ENCODE results near the gene IFI44L.

Gene IFI44L

DNA sequence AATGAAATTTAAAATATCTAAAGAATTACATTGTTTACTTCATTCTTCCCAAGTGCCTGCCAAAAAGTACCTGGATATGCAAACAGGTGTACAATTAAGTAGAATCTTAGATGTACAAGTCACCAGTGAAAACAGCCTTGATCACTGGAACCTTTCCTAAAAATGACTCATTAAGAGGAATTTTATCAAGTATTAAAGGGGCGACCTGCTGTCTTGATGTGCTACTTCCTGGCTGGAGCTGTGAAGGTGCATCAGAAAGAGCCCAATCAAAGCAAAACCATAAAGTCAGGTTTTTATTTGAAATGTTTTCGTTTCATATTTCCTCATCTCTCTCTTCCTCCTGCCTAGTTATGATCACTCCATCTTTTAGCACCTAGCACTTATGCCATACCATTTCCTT, 62.8 kb downstream of the IFI44L start:
- TF ChIP-seq, protein P1, sequence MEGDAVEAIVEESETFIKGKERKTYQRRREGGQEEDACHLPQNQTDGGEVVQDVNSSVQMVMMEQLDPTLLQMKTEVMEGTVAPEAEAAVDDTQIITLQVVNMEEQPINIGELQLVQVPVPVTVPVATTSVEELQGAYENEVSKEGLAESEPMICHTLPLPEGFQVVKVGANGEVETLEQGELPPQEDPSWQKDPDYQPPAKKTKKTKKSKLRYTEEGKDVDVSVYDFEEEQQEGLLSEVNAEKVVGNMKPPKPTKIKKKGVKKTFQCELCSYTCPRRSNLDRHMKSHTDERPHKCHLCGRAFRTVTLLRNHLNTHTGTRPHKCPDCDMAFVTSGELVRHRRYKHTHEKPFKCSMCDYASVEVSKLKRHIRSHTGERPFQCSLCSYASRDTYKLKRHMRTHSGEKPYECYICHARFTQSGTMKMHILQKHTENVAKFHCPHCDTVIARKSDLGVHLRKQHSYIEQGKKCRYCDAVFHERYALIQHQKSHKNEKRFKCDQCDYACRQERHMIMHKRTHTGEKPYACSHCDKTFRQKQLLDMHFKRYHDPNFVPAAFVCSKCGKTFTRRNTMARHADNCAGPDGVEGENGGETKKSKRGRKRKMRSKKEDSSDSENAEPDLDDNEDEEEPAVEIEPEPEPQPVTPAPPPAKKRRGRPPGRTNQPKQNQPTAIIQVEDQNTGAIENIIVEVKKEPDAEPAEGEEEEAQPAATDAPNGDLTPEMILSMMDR (IDR thresholded peaks at IDR 0.05; ENCODE audit: low read depth, low read length): no peak
- no peak for TF ChIP-seq EZH2phosphoT487 (IDR thresholded peaks at IDR 0.05; ENCODE audit: low read depth)
- Histone ChIP-seq H3K36me3 (replicated peaks; ENCODE audit: low read depth, low read length) (no peaks in the 10 kb centered on the region), H3K9ac (ENCODE audit: low read length) (no peak overlapping the region), H3K79me2 (ENCODE audit: low read length) (no peaks in the 10 kb centered on the region), H3K4me2 (ENCODE audit: low read length) (no peak overlapping the region), H3K4me3 (ENCODE audit: low read length) (no peak overlapping the region), H2AFZ (ENCODE audit: low read depth, low read length) (no peak overlapping the region), H3K9me3 (ENCODE audit: insufficient read depth, low read length) (no peaks in the 10 kb centered on the region), H3K4me1 (ENCODE audit: low read length) (peaks cover 28% of the 10 kb centered on the region), H3K27ac (ENCODE audit: low read length) (no peak overlapping the region), H4K20me1 (ENCODE audit: insufficient read depth, low read length) (no peaks in the 10 kb centered on the region), H3K27me3 (ENCODE audit: low read depth, low read length) (no peaks in the 10 kb centered on the region)

DNA sequence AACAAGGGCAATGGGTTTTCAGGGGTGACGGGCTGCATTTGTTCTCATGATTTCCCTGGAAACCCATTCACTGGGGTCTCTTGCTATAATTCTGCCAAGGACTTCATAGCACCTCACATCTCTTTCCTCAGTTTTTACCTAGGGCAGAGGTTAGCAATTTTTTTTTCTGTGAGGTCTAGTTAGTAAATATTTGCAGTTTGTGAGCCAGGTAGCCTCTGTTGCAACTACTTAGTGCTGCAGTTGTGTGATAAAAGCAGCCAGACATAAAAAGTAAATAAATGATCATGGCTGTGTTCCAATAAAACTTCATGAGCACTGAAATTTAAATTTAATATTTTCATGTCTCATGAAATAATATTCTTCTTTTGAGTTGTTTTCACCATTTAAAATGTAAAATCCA, 67.1 kb downstream of the IFI44L start:
- Histone ChIP-seq H3K79me2 (ENCODE audit: low read length) (no peaks in the 10 kb centered on the region), H3K9me3 (ENCODE audit: insufficient read depth, low read length) (no peaks in the 10 kb centered on the region), H3K36me3 (replicated peaks; ENCODE audit: low read depth, low read length) (no peaks in the 10 kb centered on the region), H3K27me3 (ENCODE audit: low read depth, low read length) (no peaks in the 10 kb centered on the region), H3K9ac (ENCODE audit: low read length) (no peak overlapping the region), H3K4me1 (ENCODE audit: low read length) (peaks cover 29% of the 10 kb centered on the region), H3K27ac (ENCODE audit: low read length) (no peak overlapping the region), H4K20me1 (ENCODE audit: insufficient read depth, low read length) (no peaks in the 10 kb centered on the region), H3K4me3 (ENCODE audit: low read length) (no peak overlapping the region), H3K4me2 (ENCODE audit: low read length) (peak overlapping the region; percentile 38; the same call in 1 of the 2 replicates), H2AFZ (ENCODE audit: low read depth, low read length) (no peak overlapping the region)
- TF ChIP-seq EZH2phosphoT487 (IDR thresholded peaks at IDR 0.05; ENCODE audit: low read depth): no peak
- TF ChIP-seq, protein P1 (IDR thresholded peaks at IDR 0.05; ENCODE audit: low read depth, low read length): no peak

DNA sequence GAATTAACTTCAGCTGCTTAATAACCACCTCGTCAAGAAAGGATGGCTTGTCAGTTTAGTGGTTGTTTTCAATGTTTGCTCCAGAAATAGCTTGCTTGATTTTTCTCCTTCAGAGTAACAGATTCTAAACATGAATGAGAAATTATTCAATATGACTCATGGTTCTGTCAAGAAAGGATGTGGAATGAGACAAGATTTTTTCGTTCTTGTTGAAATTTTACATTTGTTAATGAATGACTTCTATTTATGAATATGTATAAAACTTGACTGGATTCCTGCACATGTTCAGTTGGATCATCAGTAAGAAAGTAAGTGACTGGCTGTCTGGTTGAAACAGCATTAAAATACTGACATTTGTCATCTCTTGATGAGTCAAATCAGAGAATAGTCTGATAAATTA, 67.7 kb downstream of the IFI44L start:
- TF ChIP-seq, protein P1 (IDR thresholded peaks at IDR 0.05; ENCODE audit: low read depth, low read length): no peak
- TF ChIP-seq EZH2phosphoT487 (IDR thresholded peaks at IDR 0.05; ENCODE audit: low read depth): no peak
- H3K4me1 ChIP-seq (ENCODE audit: low read length): peaks cover 25% of the 10 kb centered on the region
- H3K9ac ChIP-seq (ENCODE audit: low read length): no peak overlapping the region
- no peaks in the 10 kb centered on the region for H3K27me3 ChIP-seq (ENCODE audit: low read depth, low read length)
- no peak overlapping the region for H2AFZ ChIP-seq (ENCODE audit: low read depth, low read length)
- no peak overlapping the region for H3K4me3 ChIP-seq (ENCODE audit: low read length)
- H3K36me3 ChIP-seq (replicated peaks; ENCODE audit: low read depth, low read length): no peaks in the 10 kb centered on the region
- H3K27ac ChIP-seq (ENCODE audit: low read length): no peak overlapping the region
- no peaks in the 10 kb centered on the region for H3K79me2 ChIP-seq (ENCODE audit: low read length)
- H3K4me2 ChIP-seq (ENCODE audit: low read length): peak overlapping the region; percentile 38
- no peaks in the 10 kb centered on the region for H3K9me3 ChIP-seq (ENCODE audit: insufficient read depth, low read length)
- no peaks in the 10 kb centered on the region for H4K20me1 ChIP-seq (ENCODE audit: insufficient read depth, low read length)

DNA sequence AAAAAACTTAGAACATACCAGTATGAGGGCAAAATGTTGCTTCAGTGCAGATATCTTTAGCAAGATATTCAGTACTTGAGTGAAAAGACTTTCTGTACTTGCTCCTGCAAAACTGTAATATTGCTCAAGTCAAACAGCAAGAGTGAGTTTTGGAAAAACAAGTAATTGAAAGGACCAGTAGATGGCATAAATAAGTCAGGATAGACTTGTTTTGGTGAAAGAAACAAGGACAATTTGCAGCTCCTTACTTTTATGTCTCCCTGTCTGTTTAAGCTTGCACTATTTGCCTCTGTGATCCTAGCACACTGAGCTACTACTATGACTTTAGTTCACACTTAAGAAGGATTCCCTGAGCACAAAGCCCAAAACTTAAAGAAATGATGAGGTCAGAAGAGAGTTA, 68.4 kb downstream of the IFI44L start:
- Histone ChIP-seq H3K4me3 (ENCODE audit: low read length) (no peak overlapping the region), H2AFZ (ENCODE audit: low read depth, low read length) (no peak overlapping the region), H3K27ac (ENCODE audit: low read length) (no peak overlapping the region), H3K9me3 (ENCODE audit: insufficient read depth, low read length) (no peaks in the 10 kb centered on the region), H3K27me3 (ENCODE audit: low read depth, low read length) (no peaks in the 10 kb centered on the region), H3K4me1 (ENCODE audit: low read length) (peaks cover 22% of the 10 kb centered on the region), H4K20me1 (ENCODE audit: insufficient read depth, low read length) (no peaks in the 10 kb centered on the region), H3K36me3 (replicated peaks; ENCODE audit: low read depth, low read length) (no peaks in the 10 kb centered on the region), H3K79me2 (ENCODE audit: low read length) (no peaks in the 10 kb centered on the region), H3K4me2 (ENCODE audit: low read length) (no peak overlapping the region), H3K9ac (ENCODE audit: low read length) (no peak overlapping the region)
- TF ChIP-seq EZH2phosphoT487 (IDR thresholded peaks at IDR 0.05; ENCODE audit: low read depth): no peak
- TF ChIP-seq, protein P1 (IDR thresholded peaks at IDR 0.05; ENCODE audit: low read depth, low read length): peak; percentile 36

Measured in OCI-LY3 (cell line).